ENCODE data around the gene PLA2R1. TPM values are rescaled to one million over a fixed set of nuclear protein-coding genes. Genes with fewer than 3 reads are reported as not detected.

The PLA2R1 gene
- total and polyA plus RNA-seq, 2 experiments from 2014 or later, result 4.9 to 9.6 TPM

DNA sequence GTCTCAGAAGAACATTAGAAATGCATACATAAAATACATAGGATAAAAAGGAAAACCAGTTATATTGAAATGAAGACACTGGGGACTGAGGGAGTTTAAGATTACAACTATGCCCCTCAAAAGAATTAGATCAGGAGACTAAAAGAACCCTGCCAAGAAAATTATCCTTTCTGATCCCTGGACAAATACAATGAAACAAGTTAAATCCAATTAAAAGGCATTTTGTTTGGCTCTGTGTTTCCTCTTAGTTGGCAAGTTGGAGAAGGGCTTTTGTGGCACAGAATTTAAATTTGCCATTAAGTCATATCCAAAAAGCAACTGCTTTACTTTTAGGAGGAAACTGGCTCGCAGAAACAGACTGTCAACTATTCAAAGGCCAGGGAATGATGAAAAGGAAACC is 165.3 kb downstream of the PLA2R1 start:
- WGBS (ENCODE audit: low lambda C conversion rate, missing lambda C conversion rate), result 83% methylated on average over 1 of the region's 1 CpG
- H3K9me2 ChIP-seq (replicated peaks; ENCODE audit: insufficient read depth), result no peaks in the 10 kb centered on the region
- H2AFZ ChIP-seq, result no peak overlapping the region
- H3K4me1 ChIP-seq (ENCODE audit: insufficient read depth), result peaks cover 17% of the 10 kb centered on the region
- H3K4me2 ChIP-seq, result no peak overlapping the region
- no peak for DNase-seq (ENCODE audit: low spot score)
- no peak for TF ChIP-seq CTCF (IDR thresholded peaks at IDR 0.05; ENCODE audit: poor library complexity)
- TF ChIP-seq EZH2phosphoT487 (IDR thresholded peaks at IDR 0.05; ENCODE audit: low read depth, severe bottlenecking, unreplicated experiment), result no peak
- H3K27ac ChIP-seq, result no peak overlapping the region
- H4K20me1 ChIP-seq (ENCODE audit: insufficient read depth, poor library complexity, severe bottlenecking), result no peaks in the 10 kb centered on the region
- no peaks in the 10 kb centered on the region for H3K27me3 ChIP-seq
- no peaks in the 10 kb centered on the region for H3K36me3 ChIP-seq (replicated peaks; ENCODE audit: insufficient read depth, low read depth)
- no peaks in the 10 kb centered on the region for H3K79me2 ChIP-seq
- H3K9me3 ChIP-seq (ENCODE audit: low read depth), result no peaks in the 10 kb centered on the region
- H3K4me3 ChIP-seq, result no peak overlapping the region

DNA sequence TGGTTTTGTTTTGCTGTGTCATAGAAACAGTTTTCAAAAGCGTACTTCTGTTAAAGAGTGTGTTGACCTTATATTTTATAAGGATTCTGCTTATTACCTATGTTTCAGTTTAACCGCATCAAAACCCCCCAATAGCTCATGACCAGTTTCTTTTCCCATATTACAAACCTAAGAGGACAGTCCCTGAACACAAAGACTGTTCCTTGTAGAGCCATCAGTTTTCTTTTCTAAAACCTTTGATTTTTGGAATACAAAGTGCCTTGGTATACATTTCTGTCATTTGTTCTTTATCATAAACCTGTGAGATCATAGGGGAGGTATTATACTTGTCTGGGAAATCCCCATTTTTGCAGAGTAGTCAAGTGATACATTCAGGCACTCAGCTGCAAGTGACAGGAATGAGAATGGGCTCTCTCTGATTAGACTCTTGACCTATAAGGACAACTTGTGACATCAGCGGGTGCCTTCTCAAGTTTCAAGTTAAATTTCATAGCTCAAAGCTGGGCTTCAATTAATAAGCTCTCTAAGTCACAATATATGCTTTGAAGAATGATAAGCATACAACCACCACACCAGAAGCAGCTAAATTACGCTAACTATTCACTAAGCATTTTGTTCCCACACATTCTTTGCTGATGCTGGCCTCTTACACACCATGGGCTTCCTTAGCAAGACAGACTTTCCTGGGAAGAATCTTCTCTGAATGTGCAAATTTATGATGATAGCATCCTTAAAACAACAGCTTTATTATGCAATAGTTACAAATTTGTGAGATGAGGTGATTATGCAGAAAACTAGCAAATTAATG is 167.0 kb downstream of the PLA2R1 start:
- peak overlapping the region; percentile 62 for H3K27ac ChIP-seq
- peak; percentile 23 for DNase-seq (ENCODE audit: low spot score)
- TF ChIP-seq CTCF (IDR thresholded peaks at IDR 0.05; ENCODE audit: poor library complexity), result no peak
- TF ChIP-seq EZH2phosphoT487 (IDR thresholded peaks at IDR 0.05; ENCODE audit: low read depth, severe bottlenecking, unreplicated experiment), result no peak
- no peak for TF ChIP-seq EZH2 (IDR thresholded peaks at IDR 0.05; ENCODE audit: borderline replicate concordance)
- H4K20me1 ChIP-seq (ENCODE audit: insufficient read depth, poor library complexity, severe bottlenecking), result no peaks in the 10 kb centered on the region
- H3K4me1 ChIP-seq (ENCODE audit: insufficient read depth), result peaks cover 22% of the 10 kb centered on the region
- no peaks in the 10 kb centered on the region for H3K9me3 ChIP-seq (ENCODE audit: low read depth)
- no peaks in the 10 kb centered on the region for H3K9me2 ChIP-seq (replicated peaks; ENCODE audit: insufficient read depth)
- whole genome bisulfite sequencing (ENCODE audit: low lambda C conversion rate, missing lambda C conversion rate), result 65% methylated on average over 4 of the region's 4 CpGs
- no peak overlapping the region for H2AFZ ChIP-seq
- H3K36me3 ChIP-seq (replicated peaks; ENCODE audit: insufficient read depth, low read depth), result no peaks in the 10 kb centered on the region
- no peaks in the 10 kb centered on the region for H3K27me3 ChIP-seq
- no peak overlapping the region for H3K4me3 ChIP-seq
- no peak overlapping the region for H3K4me2 ChIP-seq
- H3K79me2 ChIP-seq, result no peaks in the 10 kb centered on the region

DNA sequence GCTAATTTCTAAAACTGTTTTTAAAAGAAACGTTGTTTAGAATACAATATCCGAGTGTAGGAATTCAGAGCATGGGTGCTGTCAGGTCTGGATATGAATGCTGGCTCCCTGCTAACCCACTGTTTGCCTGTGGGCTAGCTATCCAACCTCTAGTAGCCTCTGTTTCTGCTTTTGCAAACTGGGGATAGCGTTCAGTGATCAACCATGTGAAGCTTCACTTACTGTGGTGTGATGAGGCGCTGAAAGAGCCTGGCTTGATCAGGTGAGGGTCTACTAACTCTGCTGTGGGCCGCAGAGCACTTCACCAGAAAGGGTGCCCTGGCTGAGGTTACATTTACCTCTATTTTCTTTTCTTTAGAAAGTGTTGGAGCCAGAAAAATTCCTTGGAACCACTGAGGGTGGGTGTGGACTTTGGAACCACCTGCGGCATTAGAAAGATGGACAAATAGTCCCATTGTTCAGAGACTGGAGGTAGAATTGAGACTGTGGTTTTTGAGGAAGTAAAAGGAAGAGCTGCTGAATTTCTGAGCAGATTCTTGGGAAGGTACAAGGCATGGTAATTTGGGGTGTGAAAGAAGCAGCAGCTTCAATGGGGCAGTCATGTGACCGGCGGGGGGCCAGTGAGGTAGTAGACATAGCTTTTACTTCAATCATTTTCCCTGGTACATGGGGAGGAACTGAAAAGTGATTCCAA is 168.1 kb downstream of the PLA2R1 start:
- H3K9me2 ChIP-seq (replicated peaks; ENCODE audit: insufficient read depth), result no peaks in the 10 kb centered on the region
- WGBS (ENCODE audit: low lambda C conversion rate, missing lambda C conversion rate), result 87% methylated on average over 8 of the region's 8 CpGs
- H3K4me1 ChIP-seq (ENCODE audit: insufficient read depth), result peaks cover 22% of the 10 kb centered on the region
- H3K4me3 ChIP-seq, result no peak overlapping the region
- no peaks in the 10 kb centered on the region for H3K9me3 ChIP-seq (ENCODE audit: low read depth)
- TF ChIP-seq EZH2 (IDR thresholded peaks at IDR 0.05; ENCODE audit: borderline replicate concordance), result no peak
- TF ChIP-seq EZH2phosphoT487 (IDR thresholded peaks at IDR 0.05; ENCODE audit: low read depth, severe bottlenecking, unreplicated experiment), result no peak
- TF ChIP-seq CTCF (IDR thresholded peaks at IDR 0.05; ENCODE audit: poor library complexity), result no peak
- H3K4me2 ChIP-seq, result peak overlapping the region; percentile 11
- peak overlapping the region; percentile 62 for H3K27ac ChIP-seq
- no peaks in the 10 kb centered on the region for H3K36me3 ChIP-seq (replicated peaks; ENCODE audit: insufficient read depth, low read depth)
- H3K79me2 ChIP-seq, result no peaks in the 10 kb centered on the region
- DNase-seq (ENCODE audit: low spot score), result no peak
- no peak overlapping the region for H2AFZ ChIP-seq
- H4K20me1 ChIP-seq (ENCODE audit: insufficient read depth, poor library complexity, severe bottlenecking), result no peaks in the 10 kb centered on the region
- no peaks in the 10 kb centered on the region for H3K27me3 ChIP-seq

All from hepatocyte (in vitro differentiated cells).